Measurements from ENCODE around the gene BCO2.

DNA sequence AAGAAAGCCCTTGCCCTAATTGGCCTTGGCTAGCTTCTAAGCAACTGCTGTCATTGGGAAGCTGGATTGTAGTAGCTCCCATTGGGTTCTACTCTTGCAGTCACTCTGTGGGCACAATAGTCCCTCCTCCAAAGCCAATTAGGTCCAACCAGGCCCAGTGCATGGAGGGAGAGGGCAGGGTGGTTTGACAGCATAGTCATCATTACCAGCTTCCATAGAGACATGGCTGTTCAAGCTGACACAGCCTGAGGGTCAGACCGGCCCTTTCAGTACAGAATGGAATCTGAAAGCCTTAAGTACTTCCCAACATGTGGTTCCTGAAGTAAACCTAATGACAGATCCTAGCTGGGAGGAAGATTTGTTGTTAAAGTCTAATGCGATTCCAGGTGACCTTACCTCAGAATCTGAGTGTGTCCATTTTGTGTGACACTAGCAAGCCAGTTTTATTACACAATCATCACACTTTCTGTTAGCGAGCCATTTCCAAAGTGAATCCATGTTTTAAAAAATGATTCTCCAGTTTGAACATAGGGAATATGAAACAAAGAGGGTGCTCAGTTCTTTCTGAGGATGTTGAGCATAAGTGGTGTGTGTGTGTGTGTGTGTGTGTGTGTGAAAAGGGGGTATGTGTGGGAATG is 78.4 kb downstream of the BCO2 start:
- TF ChIP-seq CTCF (IDR thresholded peaks at IDR 0.05) (no peak), POLR2A (IDR thresholded peaks at IDR 0.05) (no peak)

Data from prostate gland (tissue), 2 donors.